ENCODE results near the gene CUEDC2.

CUEDC2 gene

DNA sequence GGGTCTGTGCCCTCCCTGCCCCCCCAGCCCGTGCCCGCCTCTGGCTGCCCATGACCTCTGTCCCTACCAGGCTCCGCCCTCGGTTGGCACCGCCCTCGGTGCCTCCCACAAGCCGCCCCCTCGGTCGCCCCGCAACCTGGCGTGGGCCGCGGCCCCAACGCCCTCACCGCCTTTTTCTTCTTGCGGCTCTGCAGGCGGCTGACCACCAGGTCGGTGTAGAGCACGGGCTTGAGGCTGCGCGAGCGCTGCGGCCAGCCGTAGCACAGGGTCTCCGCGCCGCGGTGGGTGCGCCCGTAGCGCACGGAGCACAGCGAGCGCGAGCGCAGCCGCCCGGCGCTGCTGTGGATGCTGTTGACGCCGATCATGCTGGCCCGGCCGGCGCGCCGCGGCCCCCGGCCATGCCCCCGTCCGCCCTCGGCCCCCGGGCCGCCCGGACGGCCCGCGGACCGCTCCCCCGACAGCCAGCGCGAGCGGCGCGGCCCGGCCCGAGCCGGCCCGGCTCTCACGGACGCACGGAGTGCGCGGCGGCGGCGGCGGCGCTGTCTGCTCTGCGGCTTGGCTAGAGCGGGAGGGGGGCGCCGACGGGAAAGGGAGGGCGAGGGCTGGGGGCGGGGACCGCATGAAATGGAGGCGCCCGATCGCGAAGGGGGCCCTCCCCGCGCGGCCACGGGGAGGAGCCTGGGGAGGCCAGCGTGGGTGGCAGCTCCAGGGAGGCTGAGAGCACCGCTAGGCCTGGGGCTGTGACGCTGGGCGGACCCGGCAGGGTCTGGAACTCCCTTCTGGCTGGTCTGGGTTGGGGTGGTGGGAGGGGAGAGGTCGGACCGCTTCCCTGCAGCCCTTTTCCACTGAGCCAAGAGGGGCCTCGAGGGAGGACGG is 23.4 kb downstream of the CUEDC2 start:
- TF ChIP-seq CTCF (conservative IDR thresholded peaks at IDR 0.05; ENCODE audit: low read depth, low read length): no peak
- peak; percentile 44 for DNase-seq (ENCODE audit: low read depth)

DNA sequence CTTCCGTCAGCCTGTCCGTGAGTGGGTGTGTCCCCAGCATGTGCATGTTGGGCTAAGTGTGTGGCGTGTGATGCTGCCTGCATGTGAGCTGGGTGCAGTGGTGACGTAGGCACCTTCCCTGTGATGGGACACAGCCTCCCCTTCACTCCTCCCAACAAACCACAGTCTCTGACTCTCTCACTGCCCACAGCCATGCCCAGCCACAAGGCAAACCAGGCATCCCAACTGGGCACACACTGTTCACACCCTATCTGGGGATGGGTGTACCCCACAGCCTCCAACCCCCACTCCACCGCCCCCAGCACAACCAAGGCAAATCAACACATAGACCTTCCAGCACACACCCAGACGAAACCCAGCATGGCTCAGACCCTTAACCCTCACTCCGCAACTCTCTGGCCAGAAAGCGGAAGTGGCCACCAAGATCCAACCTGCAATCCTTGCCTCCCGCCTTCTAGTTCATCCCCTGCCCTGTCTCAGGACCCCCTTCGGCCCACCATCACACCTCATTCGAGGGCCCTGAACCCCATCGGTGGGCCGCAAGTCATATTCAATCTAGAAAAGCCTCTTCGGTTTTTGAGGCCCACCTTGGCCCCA is 24.1 kb downstream of the CUEDC2 start:
- H3K4me3 ChIP-seq (ENCODE audit: low read depth, low read length): peak overlapping the region; percentile 54
- DNase-seq (ENCODE audit: low read depth): no peak
- TF ChIP-seq CTCF (conservative IDR thresholded peaks at IDR 0.05; ENCODE audit: low read depth, low read length): no peak

More for the DNA sequence above, 23.4 kb downstream of the CUEDC2 start:
- peak overlapping the region; percentile 54 for H3K4me3 ChIP-seq (ENCODE audit: low read depth, low read length)

DNA sequence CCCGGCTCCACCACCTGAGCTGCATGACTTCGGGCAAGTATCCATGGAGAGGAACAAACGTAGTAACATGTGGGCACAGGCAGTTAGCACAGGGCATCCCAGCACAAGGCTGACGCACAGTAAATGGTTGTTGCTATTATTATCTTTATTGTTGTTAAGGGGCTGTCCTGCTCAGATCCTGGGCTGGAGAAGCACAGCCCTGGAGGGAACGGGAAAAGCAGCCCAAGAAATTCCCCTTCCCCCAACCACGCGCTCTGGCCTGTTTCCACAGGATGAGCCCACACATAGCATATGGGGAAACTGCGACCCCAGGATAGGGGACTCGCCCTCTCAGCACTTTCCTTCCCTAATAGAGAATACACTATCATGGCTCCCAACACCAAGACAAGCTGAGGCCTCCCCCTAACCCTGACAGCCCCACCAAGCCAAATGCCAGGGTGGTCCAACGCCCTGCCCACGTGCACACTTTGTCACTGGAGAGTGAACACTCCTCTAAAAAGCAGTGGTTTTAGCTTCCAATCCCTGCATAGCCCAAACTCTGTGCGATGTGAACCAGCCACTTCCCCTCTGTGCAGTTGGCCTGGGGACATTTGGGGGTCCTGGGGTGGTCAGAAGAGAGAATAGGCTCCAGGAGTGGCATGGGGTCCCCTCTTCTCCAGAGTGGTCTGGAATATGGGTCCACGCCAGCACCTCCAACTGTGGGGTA is 24.8 kb downstream of the CUEDC2 start:
- DNase-seq (ENCODE audit: low read depth): no peak
- no peak overlapping the region for H3K4me3 ChIP-seq (ENCODE audit: low read depth, low read length)
- TF ChIP-seq CTCF (conservative IDR thresholded peaks at IDR 0.05; ENCODE audit: low read depth, low read length): no peak

DNA sequence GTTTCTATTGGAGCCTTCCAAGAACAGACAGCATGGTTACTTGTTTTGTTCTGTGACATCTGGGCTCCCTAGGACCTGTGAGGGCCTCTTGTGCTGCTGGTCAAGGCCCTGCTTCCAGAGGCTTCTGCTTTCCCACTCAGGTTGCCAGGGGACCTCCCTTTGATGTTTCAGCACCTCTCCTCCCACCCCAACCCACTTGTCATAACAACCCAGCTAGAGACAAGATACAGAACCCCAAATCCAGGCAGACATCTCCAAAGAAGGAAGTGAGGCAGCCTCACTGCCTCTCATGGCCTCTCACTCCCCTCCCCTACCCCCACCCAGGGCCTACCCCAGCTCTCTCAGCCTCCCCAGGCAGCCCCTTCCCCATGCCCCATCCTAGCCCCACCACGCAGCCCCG is 25.6 kb downstream of the CUEDC2 start:
- H3K4me3 ChIP-seq (ENCODE audit: low read depth, low read length): no peak overlapping the region
- no peak for DNase-seq (ENCODE audit: low read depth)
- no peak for TF ChIP-seq CTCF (conservative IDR thresholded peaks at IDR 0.05; ENCODE audit: low read depth, low read length)

DNA sequence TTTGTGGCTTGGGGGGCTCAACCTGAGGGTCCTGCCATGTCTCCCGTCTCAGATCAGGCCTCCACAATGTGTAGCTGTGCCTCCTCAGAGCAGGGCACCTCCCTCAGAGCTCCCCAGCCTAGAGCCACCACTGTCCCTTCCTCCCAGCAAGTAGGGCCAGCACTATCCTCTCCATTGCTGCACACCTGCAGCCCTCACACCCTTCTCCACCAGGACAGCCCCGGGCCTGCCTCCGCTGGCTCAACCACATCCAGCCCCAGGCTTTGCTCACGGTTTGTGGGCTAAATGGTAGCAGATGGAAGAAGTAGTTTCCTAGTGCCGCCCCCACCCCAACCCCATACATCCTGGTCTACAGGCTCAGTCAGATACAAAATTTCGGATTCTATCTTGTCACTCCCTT is 26.7 kb downstream of the CUEDC2 start:
- no peak for DNase-seq (ENCODE audit: low read depth)
- H3K4me3 ChIP-seq (ENCODE audit: low read depth, low read length): no peak overlapping the region
- no peak for TF ChIP-seq CTCF (conservative IDR thresholded peaks at IDR 0.05; ENCODE audit: low read depth, low read length)

GRCh38 chr10:102405108-102405571 is 27.2 kb downstream of the CUEDC2 start:
- DNase-seq (ENCODE audit: low read depth): no peak
- no peak overlapping the region for H3K4me3 ChIP-seq (ENCODE audit: low read depth, low read length)
- TF ChIP-seq CTCF (conservative IDR thresholded peaks at IDR 0.05; ENCODE audit: low read depth, low read length): no peak

Data from choroid plexus epithelial cell (primary cell).